ENCODE measurements around the gene WSCD1.

WSCD1 gene

GRCh38 chr17:6073620-6074019 is 3.4 kb downstream of the WSCD1 start:
- Histone ChIP-seq H3K79me2 (ENCODE audit: control insufficient read depth, low read length) (no peaks in the 10 kb centered on the region), H3K4me2 (ENCODE audit: low read length) (no peak overlapping the region), H3K9me3 (ENCODE audit: control insufficient read depth, insufficient read depth, low read length) (no peaks in the 10 kb centered on the region), H3F3A (ENCODE audit: control insufficient read depth, insufficient read depth) (no peaks in the 10 kb centered on the region), H3K27me3 (ENCODE audit: control insufficient read depth, low read length) (no peaks in the 10 kb centered on the region), H4K20me1 (ENCODE audit: control insufficient read depth, insufficient read depth, low read depth, low read length) (no peaks in the 10 kb centered on the region), H3K27ac (ENCODE audit: low read depth, low read length) (no peak overlapping the region), H3K9me2 (replicated peaks; ENCODE audit: control insufficient read depth, low read length) (no peaks in the 10 kb centered on the region), H3K4me3 (ENCODE audit: low read length) (no peak overlapping the region), H3K4me1 (ENCODE audit: control insufficient read depth, low read length) (no peaks in the 10 kb centered on the region), H3K36me3 (ENCODE audit: control insufficient read depth, low read length) (no peaks in the 10 kb centered on the region)
- no peak for TF ChIP-seq CTCF (IDR thresholded peaks at IDR 0.05; ENCODE audit: low read depth, low read length, poor library complexity, severe bottlenecking)
- TF ChIP-seq EZH2phosphoT487 (IDR thresholded peaks at IDR 0.05; ENCODE audit: borderline replicate concordance, low read length): no peak

- H4K20me1 ChIP-seq (ENCODE audit: control insufficient read depth, insufficient read depth, low read depth, low read length): no peaks in the 10 kb centered on the region
- no peak overlapping the region for H3K27ac ChIP-seq (ENCODE audit: low read depth, low read length)
- H3K36me3 ChIP-seq (ENCODE audit: control insufficient read depth, low read length): no peaks in the 10 kb centered on the region
- TF ChIP-seq EZH2phosphoT487 (IDR thresholded peaks at IDR 0.05; ENCODE audit: borderline replicate concordance, low read length) (no peak), CTCF (IDR thresholded peaks at IDR 0.05; ENCODE audit: low read depth, low read length, poor library complexity, severe bottlenecking) (no peak)
- H3K79me2 ChIP-seq (ENCODE audit: control insufficient read depth, low read length): no peaks in the 10 kb centered on the region
- H3K9me3 ChIP-seq (ENCODE audit: control insufficient read depth, insufficient read depth, low read length): no peaks in the 10 kb centered on the region
- no peak overlapping the region for H3K4me2 ChIP-seq (ENCODE audit: low read length)
- H3K4me3 ChIP-seq (ENCODE audit: low read length): no peak overlapping the region
- H3F3A ChIP-seq (ENCODE audit: control insufficient read depth, insufficient read depth): no peaks in the 10 kb centered on the region
- no peaks in the 10 kb centered on the region for H3K9me2 ChIP-seq (replicated peaks; ENCODE audit: control insufficient read depth, low read length)
- H3K4me1 ChIP-seq (ENCODE audit: control insufficient read depth, low read length): no peaks in the 10 kb centered on the region
- H3K27me3 ChIP-seq (ENCODE audit: control insufficient read depth, low read length): no peaks in the 10 kb centered on the region
These were observed 4.9 kb downstream of the WSCD1 start for GRCh38 chr17:6075050-6075449.

GRCh38 chr17:6075845-6076244 is 5.7 kb downstream of the WSCD1 start:
- no peaks in the 10 kb centered on the region for H4K20me1 ChIP-seq (ENCODE audit: control insufficient read depth, insufficient read depth, low read depth, low read length)

More at GRCh38 chr17:6075845-6076244, 5.7 kb downstream of the WSCD1 start:
- no peaks in the 10 kb centered on the region for H3K9me2 ChIP-seq (replicated peaks; ENCODE audit: control insufficient read depth, low read length)
- no peaks in the 10 kb centered on the region for H3K36me3 ChIP-seq (ENCODE audit: control insufficient read depth, low read length)
- H3K4me2 ChIP-seq (ENCODE audit: low read length): no peak overlapping the region
- H3F3A ChIP-seq (ENCODE audit: control insufficient read depth, insufficient read depth): no peaks in the 10 kb centered on the region
- H3K27me3 ChIP-seq (ENCODE audit: control insufficient read depth, low read length): no peaks in the 10 kb centered on the region
- no peaks in the 10 kb centered on the region for H3K79me2 ChIP-seq (ENCODE audit: control insufficient read depth, low read length)
- H3K4me1 ChIP-seq (ENCODE audit: control insufficient read depth, low read length): no peaks in the 10 kb centered on the region
- no peak overlapping the region for H3K4me3 ChIP-seq (ENCODE audit: low read length)
- H3K27ac ChIP-seq (ENCODE audit: low read depth, low read length): no peak overlapping the region
- TF ChIP-seq CTCF (IDR thresholded peaks at IDR 0.05; ENCODE audit: low read depth, low read length, poor library complexity, severe bottlenecking): no peak
- TF ChIP-seq EZH2phosphoT487 (IDR thresholded peaks at IDR 0.05; ENCODE audit: borderline replicate concordance, low read length): no peak
- no peaks in the 10 kb centered on the region for H3K9me3 ChIP-seq (ENCODE audit: control insufficient read depth, insufficient read depth, low read length)

Data from DOHH2 (cell line).